GM19351 (cell line): ENCODE data around the gene ITGB2.
"Not testable (repeated sequence)": the region's sequence is repeated elsewhere in the genome, so short reads cannot be mapped to it uniquely, and the experiment has no call there.

ENCODE experiments used
- ATAC-seq: cut with Tn5 transposase; IDR thresholded peaks from one replicate; pipeline ENCODE4 v1.9.1; 2021; ENCODE audit warnings: mild to moderate bottlenecking, moderate library complexity; ENCODE audit not compliant: unreplicated experiment

Gene ITGB2

GRCh38 chr21:44887126-44887806 is 33.4 kb downstream of the ITGB2 start:
- ATAC-seq = no peak

DNA sequence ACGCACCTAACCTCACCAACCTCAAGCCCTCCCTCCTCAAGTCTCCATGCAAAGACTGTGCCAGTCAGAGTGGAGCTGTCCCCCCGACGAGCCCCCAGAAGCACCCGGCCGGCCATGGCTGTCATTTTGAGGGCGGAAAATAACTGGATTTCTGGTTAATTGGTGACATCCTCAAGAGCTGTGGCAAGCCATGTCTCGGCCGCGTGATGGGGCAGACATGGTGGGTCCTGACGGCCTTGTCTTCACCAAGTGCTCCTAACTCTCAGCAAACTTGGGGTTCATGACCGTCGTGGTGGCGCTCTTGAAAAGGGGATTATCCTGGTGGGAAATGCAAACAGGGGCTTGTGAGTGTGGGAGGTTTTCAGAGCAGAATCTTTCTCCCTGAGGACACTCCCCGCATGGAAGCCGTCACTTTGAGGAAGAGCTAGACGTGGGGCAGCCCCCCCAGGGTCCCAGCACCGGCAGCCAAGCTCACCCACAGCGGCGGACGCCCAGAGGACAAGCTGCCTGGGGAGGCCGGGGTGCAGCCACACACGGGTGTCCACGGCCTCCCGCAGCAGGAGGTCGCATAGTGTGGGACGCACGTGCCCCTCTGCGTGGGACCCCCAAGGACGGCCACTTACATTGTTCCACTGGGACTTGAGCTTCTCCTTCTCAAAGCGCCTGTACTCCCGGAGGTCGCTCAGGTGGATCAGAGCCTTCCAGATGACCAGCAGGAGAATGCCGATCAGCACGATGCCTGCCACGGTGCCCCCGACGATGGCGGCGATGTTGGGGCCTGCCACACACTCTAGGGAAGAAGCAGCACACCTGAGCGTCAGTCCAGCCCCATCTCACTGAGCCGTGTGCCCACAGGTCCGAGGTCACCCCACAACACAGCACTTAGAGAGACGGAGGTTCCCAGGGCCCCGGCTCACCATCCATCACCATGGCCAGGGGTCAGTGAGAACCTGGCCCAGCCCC is 34.3 kb downstream of the ITGB2 start:
- no peak for ATAC-seq

DNA sequence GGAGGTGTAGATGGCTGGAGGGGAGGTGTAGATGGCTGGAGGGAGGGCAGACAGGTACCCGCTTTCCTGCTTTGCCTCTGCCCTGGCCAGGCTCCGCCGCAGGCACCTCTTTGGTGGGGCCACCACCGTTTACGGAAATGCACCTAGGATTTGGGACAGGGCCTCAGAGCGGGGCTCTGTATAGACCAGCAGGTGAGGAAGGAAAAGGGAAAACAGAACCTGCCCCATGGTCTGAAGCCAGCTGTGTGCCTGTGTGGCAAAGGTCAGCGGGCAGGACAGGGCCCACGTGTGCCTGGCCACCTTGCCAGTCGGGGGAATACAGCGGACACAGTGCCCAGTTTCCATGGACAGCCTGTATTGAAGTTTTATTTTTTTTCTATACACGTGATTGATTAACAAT is 35.1 kb downstream of the ITGB2 start:
- ATAC-seq = no peak

DNA sequence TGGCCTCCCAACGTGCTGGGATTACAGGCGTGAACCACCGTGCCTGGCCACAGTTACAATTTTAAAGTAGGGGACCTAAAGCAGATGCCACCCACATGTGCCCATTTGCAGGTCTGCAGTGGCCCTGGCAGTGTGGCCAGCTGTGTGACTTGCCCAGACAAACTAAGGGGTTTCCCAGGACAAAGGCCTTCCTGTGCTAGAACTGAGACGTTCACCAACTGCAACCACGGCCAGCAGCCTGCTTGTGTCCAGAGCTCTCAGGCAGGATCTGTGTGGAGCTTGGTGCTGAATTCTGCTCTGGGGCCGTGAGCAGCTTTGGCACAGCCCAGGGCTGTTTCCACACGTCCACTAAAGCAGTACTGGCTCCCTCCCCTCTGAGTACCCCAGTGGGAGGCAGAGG is 36.6 kb downstream of the ITGB2 start:
- no peak for ATAC-seq

DNA sequence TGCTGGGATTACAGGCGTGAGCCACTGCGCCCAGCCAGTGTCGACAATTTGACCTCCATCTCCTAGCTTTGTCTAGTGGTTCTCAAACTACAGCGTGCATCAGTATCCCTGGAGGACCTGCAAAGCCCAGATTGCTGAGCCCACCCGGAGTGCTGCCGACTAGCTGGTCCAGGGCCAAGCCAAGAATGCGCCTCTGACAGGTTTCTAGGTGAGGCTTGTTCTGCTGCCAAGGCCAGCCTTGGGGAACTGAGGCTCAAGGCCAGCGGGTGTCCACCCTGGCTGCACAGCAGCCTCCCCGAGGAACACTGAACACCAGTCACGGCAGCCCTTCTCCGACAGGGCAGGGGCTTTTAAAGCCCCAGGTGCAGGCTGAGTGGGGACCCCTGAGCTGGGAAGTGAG is 37.4 kb downstream of the ITGB2 start:
- no peak for ATAC-seq

DNA sequence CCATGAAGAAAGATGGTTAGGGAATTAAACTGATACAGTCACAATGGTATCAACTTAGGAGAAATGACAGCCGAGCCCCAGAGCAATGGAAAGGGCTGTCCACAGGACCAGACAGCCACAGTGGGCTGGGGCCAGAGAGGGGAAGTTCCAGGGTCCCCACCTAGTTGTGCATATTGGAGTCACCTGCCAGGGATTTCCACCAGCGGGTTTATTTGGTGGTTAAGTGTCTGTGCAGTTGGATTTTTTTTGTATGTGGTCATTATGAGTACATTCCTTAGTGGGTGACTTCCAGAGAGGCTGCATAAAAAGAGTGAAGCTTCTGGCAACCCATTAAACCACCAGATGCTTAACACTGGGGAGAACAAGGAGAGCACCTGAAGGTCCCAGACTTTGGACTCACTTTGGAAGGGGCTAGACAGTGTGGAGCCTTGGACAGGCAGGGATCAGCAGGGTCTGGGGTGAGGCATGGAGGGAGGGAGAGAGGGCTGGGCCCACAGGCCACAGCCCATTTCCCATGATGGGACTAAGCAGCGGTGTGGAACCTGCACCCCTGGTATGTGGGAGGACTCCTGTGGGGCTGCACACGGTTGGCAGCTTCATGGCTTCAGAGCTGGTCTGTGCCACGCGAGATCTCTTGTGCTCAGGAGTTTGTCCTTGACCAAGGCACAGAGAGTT is 39.4 kb downstream of the ITGB2 start:
- no peak for ATAC-seq

GRCh38 chr21:44880405-44881197 is 40.1 kb downstream of the ITGB2 start:
- no peak for ATAC-seq

- ATAC-seq = not testable (repeated sequence)
Observed at GRCh38 chr21:44879238-44879637, 41.5 kb downstream of the ITGB2 start.

DNA sequence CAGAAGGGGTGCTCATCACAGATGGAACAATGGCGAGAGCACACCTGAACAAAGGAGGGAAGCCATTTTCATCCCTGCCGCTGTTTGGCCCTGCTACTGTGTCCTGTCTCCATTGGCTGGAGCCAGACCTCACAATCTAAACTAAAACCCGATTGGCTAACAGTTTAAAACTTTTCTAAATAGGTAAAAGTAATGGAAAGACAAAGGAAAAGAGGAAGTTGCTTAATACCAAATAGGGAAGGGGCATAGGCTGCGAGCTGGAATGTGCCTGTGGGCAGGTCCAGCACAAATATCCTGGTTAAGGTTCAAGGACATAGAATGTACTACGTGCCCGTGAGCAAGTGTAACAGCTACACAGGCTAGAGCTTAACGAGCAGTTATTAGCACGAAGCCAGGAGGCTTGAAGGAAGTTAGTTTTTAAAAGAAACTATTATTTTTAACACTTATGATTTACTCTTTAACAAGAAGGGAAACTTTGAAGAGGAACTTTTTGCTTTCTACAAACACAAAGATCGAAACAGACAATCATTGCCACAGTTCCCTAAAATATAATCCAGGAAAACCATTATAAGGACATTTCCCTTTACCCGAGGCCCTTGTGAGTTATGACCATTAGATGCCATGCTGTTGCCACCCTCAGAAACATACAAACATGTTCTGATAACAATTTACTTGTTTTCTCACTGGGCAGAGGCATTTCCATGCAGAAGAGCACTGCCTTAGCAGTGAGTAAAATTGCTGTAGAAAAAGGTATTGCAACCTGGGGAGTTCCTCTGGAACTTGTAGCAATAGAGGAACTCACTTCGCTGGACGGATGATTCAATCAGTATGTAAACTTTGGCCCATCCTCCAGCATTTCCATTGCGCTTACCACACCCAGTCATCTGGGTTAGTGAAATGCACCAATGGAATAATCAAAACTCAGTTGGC is 42.4 kb downstream of the ITGB2 start:
- ATAC-seq = no peak

GRCh38 chr21:44876849-44877575 is 43.7 kb downstream of the ITGB2 start:
- no peak for ATAC-seq

GRCh38 chr21:44875316-44875700 is 45.4 kb downstream of the ITGB2 start:
- no peak for ATAC-seq

- no peak for ATAC-seq
Observed at GRCh38 chr21:44874497-44875315, 46.0 kb downstream of the ITGB2 start.

DNA sequence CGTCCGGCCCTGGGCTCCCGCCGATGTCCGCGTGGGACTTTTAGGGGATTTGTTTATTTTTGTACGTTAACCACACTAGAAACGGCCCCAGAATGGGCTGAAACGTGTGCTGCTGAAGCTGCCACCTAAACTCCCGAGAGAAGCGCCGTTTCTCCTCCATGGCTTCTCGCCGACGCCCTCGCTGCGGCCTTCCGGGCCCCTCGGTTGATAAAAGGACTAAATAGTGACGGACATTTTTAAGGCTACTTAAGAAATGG is 46.5 kb downstream of the ITGB2 start:
- ATAC-seq = no peak

DNA sequence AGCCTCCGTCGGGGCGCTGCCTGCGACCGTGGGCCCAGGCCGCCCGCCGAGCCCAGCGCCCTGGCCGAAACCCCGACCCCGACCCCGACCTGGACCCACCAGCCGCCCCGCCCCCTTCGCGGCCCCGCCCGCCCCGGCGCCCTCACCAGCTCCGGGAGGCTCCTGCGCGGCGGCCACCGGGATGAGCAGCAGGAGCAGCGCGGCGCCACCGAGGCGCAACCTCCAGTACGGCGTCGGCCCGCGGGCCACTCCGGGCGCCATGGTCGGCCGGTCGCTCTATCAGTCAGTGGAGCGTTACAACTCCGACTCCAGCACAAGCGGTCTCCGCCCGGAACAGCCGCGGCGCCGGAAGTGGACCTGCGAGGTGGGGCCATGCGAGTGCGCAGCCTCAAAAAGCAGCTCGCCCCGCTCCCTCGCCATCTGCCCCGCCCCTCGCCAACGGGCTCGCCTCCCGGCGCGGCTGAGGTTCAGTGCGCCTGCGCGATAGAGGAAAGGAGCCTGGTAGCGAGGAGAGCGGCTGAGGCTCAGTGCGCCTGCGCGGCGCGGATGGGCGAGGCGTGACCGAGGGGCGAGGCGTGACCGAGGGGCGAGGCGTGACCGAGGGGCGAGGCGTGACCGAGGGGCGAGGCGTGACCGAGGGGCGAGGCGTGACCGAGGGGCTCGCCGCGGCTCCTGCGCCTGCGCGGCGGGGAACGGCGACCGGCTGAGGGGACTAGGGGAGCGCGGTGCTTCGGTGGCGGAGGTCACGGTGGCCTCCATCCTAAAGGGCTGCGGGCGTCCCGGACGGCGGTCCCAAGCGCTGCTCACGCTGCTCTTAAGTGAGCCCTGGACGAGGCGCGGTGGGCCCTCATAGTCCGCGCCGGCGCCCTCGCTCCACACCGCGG is 47.1 kb downstream of the ITGB2 start, which contains the start of gene PTTG1IP:
TSS of gene PTTG1IP (minus strand) at position 335 of the 884 bp plus-strand sequence. CDS start at position 261, 74 bp downstream.
- ATAC-seq = peak; percentile 67

DNA sequence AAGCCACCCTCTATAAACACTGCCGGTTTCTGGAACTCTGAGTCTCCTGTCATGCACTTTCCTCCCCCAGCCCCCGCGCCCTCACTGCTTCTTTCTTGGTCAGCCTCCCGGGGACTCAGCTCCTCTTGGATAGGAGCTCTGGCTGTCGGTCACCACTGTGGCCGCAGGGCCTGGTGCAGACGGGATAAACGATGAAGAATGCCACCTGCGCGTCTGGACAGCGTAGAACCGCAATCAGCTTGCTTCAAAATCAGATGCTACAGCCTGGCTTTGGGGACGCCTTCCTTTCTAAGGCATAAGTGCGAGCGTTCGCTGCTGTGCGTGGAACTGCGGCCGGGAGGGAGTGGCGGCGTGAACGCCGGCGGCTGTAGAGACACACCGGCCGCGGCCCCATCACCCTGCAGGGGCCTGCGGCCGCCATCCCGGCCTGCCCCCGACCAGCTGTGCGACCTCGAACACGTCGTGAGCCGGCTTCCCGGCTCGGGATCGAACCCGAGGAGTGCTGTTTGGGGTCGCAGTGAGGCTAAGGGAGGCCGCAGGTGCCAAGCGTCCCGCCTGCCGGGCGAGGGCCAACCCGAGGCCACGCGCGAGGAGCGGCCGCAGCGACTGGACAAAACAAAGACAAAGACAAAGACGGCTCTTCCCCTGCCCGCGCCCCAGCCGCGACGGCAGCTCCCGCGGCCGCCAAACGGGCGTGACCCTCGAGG is 47.9 kb downstream of the ITGB2 start:
- ATAC-seq = no peak

- no peak for ATAC-seq
Observed at GRCh38 chr21:44872323-44872648, 48.4 kb downstream of the ITGB2 start.
